Measurements from ENCODE around the gene B4GALT3.

The B4GALT3 gene

GRCh38 chr1:161216945-161217712 is 39.8 kb upstream of the B4GALT3 start:
- H3K36me3 Mint-ChIP-seq (ENCODE audit: low read depth): peaks cover 26% of the 10 kb centered on the region
- H3K27me3 Mint-ChIP-seq (ENCODE audit: low read depth): no peaks in the 10 kb centered on the region
- H3K4me1 Mint-ChIP-seq (ENCODE audit: low read depth): peaks cover 29% of the 10 kb centered on the region
- H3K27ac Mint-ChIP-seq: no peak overlapping the region
- no peak overlapping the region for H3K4me3 Mint-ChIP-seq
- DNase-seq (ENCODE audit: low spot score): no peak
- H3K9me3 Mint-ChIP-seq: no peaks in the 10 kb centered on the region

DNA sequence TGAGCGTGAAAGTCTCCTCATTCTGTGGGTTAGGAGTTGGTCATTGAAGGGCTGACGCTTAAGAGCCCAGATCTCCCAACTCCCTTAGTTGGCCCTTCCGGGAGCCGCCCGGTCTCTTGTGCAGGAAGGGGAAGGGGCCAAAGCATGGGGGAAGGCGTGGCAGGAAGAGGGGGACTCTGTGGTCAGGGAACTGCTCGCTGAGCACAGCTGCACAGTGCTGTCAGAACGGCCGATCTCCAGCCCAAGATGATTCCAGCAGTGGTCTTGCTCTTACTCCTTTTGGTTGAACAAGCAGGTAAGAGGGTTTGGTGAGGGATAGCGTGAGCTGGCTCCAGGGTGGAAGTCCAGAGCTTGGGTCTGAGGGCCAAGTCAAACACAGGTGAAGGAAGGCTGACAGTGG is 37.8 kb upstream of the B4GALT3 start, which contains the start of gene FCER1G:
TSS of gene FCER1G (plus strand) at position 220 of the 400 bp plus-strand sequence. CDS start at position 247, 27 bp downstream.
- no peak for DNase-seq (ENCODE audit: low spot score)
- Mint-ChIP-seq H3K4me3 (peak within 1 kb of the TSS; percentile 51), H3K27me3 (ENCODE audit: low read depth) (no peaks in the 10 kb centered on the region), H3K4me1 (ENCODE audit: low read depth) (peaks cover 30% of the 10 kb centered on the region), H3K9me3 (no peaks in the 10 kb centered on the region), H3K36me3 (ENCODE audit: low read depth) (peaks cover 40% of the 10 kb centered on the region), H3K27ac (peak within 1 kb of the TSS; percentile 21)

DNA sequence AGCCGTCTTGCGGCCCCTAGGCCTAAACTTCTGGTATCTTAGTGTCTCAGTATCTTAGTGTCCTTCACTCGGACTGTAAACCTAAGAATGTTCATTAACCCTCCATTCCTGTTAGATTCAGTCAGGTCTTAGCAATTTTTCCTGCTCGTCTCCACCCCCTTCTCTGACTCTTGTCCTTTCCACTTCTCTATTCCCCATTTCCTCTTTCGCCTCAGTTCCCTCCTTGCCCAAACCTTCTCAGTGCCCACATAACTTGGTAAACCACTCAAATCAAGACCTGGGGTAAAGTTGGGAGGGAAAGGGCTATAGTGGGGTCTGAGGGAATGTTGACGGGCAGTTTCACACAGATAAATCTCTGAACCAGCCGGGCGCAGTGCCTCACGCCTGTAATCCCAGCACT is 37.1 kb upstream of the B4GALT3 start:
- Mint-ChIP-seq H3K9me3 (no peaks in the 10 kb centered on the region), H3K36me3 (ENCODE audit: low read depth) (peaks cover 47% of the 10 kb centered on the region), H3K4me3 (no peak overlapping the region), H3K4me1 (ENCODE audit: low read depth) (peaks cover 35% of the 10 kb centered on the region), H3K27me3 (ENCODE audit: low read depth) (no peaks in the 10 kb centered on the region), H3K27ac (no peak overlapping the region)
- no peak for DNase-seq (ENCODE audit: low spot score)

GRCh38 chr1:161209790-161210409 is 32.6 kb upstream of the B4GALT3 start:
- peak; percentile 61 for DNase-seq (ENCODE audit: low spot score)
- H3K9me3 Mint-ChIP-seq: no peaks in the 10 kb centered on the region

GRCh38 chr1:161207173-161207572 is 29.9 kb upstream of the B4GALT3 start:
- Mint-ChIP-seq H3K4me1 (ENCODE audit: low read depth) (peaks cover 34% of the 10 kb centered on the region), H3K27ac (no peak overlapping the region), H3K36me3 (ENCODE audit: low read depth) (peaks cover 64% of the 10 kb centered on the region), H3K4me3 (no peak overlapping the region), H3K9me3 (no peaks in the 10 kb centered on the region), H3K27me3 (ENCODE audit: low read depth) (no peaks in the 10 kb centered on the region)
- no peak for DNase-seq (ENCODE audit: low spot score)

More at GRCh38 chr1:161209790-161210409, 32.6 kb upstream of the B4GALT3 start:
- Mint-ChIP-seq H3K27me3 (ENCODE audit: low read depth) (no peaks in the 10 kb centered on the region), H3K36me3 (ENCODE audit: low read depth) (peaks cover 69% of the 10 kb centered on the region), H3K4me1 (ENCODE audit: low read depth) (peaks cover 22% of the 10 kb centered on the region), H3K27ac (peak overlapping the region; percentile 15), H3K4me3 (no peak overlapping the region)

DNA sequence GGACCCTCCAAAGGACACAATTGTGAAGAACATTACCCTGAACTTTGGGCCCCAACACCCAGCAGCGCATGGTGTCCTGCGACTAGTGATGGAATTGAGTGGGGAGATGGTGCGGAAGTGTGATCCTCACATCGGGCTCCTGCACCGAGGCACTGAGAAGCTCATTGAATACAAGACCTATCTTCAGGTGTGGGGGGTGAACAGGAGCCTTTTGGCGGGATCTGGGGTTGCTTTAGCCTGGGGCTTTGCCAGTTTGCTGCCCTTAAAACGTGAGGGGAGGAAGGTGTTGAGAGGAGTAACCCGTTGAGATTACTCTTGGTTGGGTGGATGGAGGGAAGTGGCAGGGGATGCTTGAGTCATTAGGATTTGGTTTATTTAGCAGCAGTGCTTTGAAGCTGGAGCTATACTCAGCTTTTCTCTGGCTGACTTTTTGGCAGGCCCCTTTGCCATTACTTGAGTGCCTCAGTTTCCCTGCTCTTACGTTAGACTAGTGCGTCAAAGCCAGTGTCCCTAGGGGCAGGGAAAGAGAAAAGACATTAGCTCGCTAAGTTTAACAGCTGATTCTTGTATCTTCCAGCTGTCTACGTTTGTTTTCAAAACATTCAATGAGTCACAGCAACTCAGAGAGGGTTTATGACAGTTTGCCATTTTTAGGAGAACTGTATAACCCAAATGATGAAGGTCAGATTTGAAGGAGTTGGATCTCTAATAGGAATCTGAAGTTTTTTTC is 29.3 kb upstream of the B4GALT3 start:
- no peak overlapping the region for H3K4me3 Mint-ChIP-seq
- no peaks in the 10 kb centered on the region for H3K27me3 Mint-ChIP-seq (ENCODE audit: low read depth)
- H3K9me3 Mint-ChIP-seq: no peaks in the 10 kb centered on the region
- H3K4me1 Mint-ChIP-seq (ENCODE audit: low read depth): peaks cover 38% of the 10 kb centered on the region
- H3K27ac Mint-ChIP-seq: no peak overlapping the region
- DNase-seq (ENCODE audit: low spot score): no peak
- peaks cover 58% of the 10 kb centered on the region for H3K36me3 Mint-ChIP-seq (ENCODE audit: low read depth)

- Mint-ChIP-seq H3K4me3 (peak within 1 kb of the TSS; percentile 94), H3K27me3 (ENCODE audit: low read depth) (no peaks in the 10 kb centered on the region), H3K36me3 (ENCODE audit: low read depth) (peaks cover 33% of the 10 kb centered on the region), H3K4me1 (ENCODE audit: low read depth) (peaks cover 47% of the 10 kb centered on the region), H3K27ac (peak within 1 kb of the TSS; percentile 96), H3K9me3 (no peaks in the 10 kb centered on the region)
- peak; percentile 93 for DNase-seq (ENCODE audit: low spot score)
These were observed 24.8 kb upstream of the B4GALT3 start, which contains the start of gene NDUFS2 for GRCh38 chr1:161201836-161202712. NDUFS2 (plus strand) TSS chr1:161202367; CDS start chr1:161202386, 19 bp downstream.

GRCh38 chr1:161200992-161201835 is 23.9 kb upstream of the B4GALT3 start:
- Mint-ChIP-seq H3K36me3 (ENCODE audit: low read depth) (peaks cover 25% of the 10 kb centered on the region), H3K4me3 (peak overlapping the region; percentile 94), H3K4me1 (ENCODE audit: low read depth) (peaks cover 43% of the 10 kb centered on the region), H3K27me3 (ENCODE audit: low read depth) (no peaks in the 10 kb centered on the region), H3K9me3 (no peaks in the 10 kb centered on the region), H3K27ac (peak overlapping the region; percentile 96)
- DNase-seq (ENCODE audit: low spot score): no peak

DNA sequence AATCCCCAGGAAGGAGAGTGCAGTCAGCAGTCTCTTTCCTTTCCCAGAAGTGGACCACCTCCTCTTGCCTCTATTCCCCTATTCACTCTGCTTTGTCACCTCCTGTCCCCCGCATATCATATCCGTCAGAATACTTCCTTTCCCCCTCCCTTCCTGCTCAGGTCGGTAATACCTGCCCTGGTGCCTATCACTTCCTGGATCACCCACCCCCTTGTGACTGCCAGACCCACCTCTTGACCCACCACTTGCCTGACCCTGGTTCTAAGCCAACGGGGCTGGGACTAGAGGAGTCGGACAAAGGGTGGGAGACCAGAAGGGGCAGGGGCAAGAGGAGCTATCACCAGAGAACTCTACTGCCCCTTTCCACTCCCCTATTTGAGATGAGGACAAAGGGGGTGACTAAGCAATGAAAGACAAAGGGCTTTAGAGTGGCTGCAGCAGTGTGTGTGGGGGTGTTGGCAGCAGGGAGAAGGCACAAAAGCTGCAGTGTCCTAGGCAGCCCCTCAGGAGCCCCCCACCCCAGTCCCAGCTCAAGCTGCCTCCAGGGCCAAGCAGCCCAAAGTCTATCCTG is 23.2 kb upstream of the B4GALT3 start:
- no peak for DNase-seq (ENCODE audit: low spot score)
- H3K27me3 Mint-ChIP-seq (ENCODE audit: low read depth): no peaks in the 10 kb centered on the region
- peaks cover 20% of the 10 kb centered on the region for H3K36me3 Mint-ChIP-seq (ENCODE audit: low read depth)
- peak overlapping the region; percentile 96 for H3K27ac Mint-ChIP-seq
- H3K4me1 Mint-ChIP-seq (ENCODE audit: low read depth): peaks cover 39% of the 10 kb centered on the region
- no peaks in the 10 kb centered on the region for H3K9me3 Mint-ChIP-seq
- H3K4me3 Mint-ChIP-seq: peak overlapping the region; percentile 17

- Mint-ChIP-seq H3K36me3 (ENCODE audit: low read depth) (peaks cover 15% of the 10 kb centered on the region), H3K9me3 (no peaks in the 10 kb centered on the region), H3K27me3 (ENCODE audit: low read depth) (no peaks in the 10 kb centered on the region), H3K4me1 (ENCODE audit: low read depth) (peaks cover 39% of the 10 kb centered on the region), H3K27ac (peak overlapping the region; percentile 96), H3K4me3 (no peak overlapping the region)
- DNase-seq (ENCODE audit: low spot score): no peak
These were observed 22.3 kb upstream of the B4GALT3 start for GRCh38 chr1:161199506-161200139.

DNA sequence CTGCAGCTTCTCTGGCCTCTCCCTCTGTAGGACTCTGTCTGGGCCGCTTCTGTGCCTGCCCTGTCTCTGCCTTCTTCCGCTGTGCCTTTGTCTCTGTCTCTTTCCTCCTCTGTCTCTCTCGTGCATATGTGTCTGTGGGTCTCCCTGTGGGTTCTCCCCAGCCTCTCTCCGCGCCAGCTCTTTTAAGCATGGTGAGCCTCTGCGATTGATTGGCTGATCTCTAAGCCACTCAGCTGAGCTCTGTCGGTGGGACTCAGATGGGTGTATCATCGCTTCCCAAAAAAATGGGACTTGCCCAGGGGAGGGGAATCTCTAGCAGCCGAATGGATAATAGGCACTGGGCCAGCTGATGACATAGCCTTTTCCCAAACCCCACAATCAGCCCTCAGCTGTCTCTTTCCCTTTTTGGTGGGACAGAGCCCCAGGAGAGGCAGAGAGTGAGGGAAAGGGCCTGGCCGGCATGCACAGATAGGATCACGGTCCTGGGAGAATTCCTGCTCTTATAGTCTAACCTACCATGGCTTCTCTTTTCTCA is 21.7 kb upstream of the B4GALT3 start, which contains the start of gene ADAMTS4:
TSS of gene ADAMTS4 (minus strand) at position 158 of the 535 bp plus-strand sequence. CDS start 427 bp downstream, outside the sequence.
- H3K27me3 Mint-ChIP-seq (ENCODE audit: low read depth): no peaks in the 10 kb centered on the region
- H3K4me1 Mint-ChIP-seq (ENCODE audit: low read depth): peaks cover 33% of the 10 kb centered on the region
- DNase-seq (ENCODE audit: low spot score): no peak
- peak within 1 kb of the TSS; percentile 96 for H3K27ac Mint-ChIP-seq
- peaks cover 9% of the 10 kb centered on the region for H3K36me3 Mint-ChIP-seq (ENCODE audit: low read depth)
- no peak within 1 kb of the TSS for H3K4me3 Mint-ChIP-seq
- no peaks in the 10 kb centered on the region for H3K9me3 Mint-ChIP-seq
